ENCODE results near the gene NADK.

The NADK gene, protein sequence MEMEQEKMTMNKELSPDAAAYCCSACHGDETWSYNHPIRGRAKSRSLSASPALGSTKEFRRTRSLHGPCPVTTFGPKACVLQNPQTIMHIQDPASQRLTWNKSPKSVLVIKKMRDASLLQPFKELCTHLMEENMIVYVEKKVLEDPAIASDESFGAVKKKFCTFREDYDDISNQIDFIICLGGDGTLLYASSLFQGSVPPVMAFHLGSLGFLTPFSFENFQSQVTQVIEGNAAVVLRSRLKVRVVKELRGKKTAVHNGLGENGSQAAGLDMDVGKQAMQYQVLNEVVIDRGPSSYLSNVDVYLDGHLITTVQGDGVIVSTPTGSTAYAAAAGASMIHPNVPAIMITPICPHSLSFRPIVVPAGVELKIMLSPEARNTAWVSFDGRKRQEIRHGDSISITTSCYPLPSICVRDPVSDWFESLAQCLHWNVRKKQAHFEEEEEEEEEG

DNA sequence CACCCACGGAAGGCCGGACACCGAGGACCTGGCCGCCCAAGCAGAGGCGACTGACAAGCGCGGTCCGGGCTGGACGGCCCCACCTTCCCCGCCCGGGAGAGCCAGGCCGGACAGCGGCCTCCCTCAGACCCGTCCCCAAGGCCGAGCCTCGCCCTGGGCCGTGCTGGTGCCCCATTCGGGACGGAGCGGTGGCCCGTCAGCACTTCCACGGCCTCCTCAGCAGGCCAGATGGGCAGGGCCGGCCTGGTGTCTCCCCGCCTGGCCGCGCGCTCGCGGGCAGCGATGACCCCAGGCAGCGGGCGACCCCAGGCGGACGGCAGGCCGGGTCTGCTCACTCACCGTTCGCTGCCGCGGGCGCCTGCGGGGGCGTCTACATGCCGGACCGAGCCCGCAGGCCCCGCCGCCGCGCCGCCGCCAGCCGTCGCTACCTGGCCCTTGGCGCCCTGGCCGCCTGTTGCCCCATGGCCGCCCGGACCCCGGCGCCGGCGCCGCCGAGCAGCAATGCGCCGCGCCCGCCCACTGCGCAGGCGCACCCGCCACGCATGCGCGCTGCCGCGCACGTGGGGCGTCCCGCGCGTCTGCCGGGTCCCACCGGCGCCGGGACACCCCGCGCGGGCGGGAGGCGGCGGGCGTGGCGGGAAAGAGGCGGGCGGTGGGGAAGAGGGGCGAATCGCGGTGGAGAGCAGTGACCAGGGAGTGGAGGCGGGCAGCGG is at the start of gene NADK:
TSS of gene NADK (minus strand) at position 521 of the 713 bp plus-strand sequence. CDS start 13,064 bp downstream, outside the sequence.
- DNase-seq (ENCODE audit: low spot score) = peak; percentile 90

DNA sequence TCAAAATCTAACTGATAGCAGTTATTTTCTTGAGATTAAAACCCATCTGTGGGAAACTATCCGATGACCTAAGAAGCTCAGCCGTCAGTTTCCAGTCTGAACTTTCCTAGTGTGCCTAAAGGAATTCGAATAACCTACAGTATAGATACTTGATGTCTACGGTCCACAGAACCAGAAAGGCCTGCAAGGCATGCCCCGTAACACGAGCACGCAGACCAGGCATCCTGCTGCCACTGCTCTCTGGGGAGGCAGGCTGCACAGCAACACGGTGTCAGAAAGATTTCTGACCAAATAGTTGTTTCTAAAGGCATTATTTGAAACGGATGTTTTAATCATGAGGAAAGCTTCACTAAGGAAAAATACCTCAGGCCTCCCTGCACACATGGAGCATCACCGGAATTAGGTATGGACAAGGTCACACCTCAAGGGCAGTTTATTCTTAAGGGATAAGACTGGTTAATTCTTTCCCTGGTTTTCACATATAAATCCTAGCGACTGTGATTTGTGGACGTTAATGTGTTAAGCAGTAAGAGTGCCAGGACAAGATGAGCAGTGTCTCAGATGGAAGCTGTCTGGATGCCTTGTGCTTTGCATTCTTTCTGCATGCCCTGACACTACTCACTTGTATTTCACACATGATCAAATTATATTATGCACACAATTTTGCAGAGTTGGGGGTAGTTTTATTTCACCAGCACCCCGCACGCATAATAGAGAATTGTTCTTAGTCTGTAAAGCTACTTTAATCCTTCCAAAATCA is 49.0 kb upstream of the NADK start:
- no peak for DNase-seq (ENCODE audit: low spot score)

DNA sequence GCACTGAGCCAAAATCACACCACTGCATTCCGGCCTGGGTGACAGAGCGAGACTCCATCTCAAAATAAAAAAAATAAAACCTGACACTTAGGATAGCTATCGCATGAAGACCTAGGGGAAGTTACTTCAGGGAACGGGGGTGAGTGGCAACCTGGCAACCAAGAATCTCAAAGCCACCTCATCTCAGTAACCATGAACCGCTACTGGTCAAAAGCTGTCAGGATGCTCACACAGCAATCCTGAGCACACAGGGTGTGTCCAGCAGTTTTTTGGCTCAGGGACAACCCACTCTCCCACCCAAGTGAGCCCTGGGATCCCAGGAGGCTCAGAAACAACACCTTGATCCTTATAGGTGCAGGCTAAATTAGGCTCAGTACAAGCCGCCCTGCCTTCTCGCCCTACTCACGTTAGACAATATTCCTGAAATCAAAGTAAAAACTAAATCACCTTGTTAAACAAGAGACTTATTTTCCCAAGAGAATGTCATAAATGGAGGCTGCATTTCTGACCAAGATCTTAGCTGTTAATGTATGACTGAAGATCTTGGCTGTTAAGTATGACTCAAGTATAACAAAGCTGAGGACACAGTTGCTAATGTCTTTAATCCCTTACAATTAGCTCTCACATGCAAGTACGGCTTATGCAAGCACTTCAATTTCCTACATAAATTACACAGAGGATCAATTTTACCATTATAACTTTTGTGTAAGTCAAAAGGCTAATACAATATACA is 48.3 kb upstream of the NADK start:
- no peak for DNase-seq (ENCODE audit: low spot score)

DNA sequence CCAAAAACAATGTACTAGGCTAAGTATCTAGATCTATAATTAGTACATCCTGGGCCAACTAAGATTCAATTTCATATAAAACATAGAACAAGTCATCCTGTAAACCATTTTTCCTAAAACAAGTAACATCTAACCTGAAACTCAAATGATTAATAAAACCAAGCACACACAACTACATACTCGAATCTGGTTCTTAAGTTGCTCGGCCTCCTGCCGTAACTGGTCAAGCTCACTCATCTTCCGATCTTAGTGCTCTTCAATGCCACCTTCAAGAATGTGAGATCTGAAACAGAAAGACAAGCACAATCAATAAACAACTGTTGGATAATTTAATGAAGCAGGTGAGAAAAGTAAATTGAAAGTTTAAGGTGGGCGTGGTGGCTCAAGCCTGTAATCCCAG is 46.9 kb upstream of the NADK start:
- DNase-seq (ENCODE audit: low spot score) = no peak

DNA sequence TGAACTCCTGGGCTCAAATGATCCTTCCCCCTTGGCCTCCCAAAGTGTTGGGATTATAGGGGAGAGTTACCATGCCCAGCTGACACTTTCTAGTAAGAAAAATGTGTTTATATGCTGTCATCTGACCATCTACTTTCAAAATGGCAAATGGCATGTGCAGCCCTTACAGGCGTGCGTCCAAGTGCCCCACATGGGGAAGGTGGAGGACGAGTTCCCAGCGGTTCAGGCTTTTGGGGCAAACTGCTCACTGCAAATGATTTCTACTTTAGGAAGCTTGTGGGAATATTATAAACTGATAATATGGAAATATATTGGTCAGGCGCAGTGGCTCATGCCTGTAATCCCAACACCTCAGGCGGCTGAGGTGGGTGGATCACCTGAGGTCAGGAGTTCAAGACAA is 41.5 kb upstream of the NADK start:
- no peak for DNase-seq (ENCODE audit: low spot score)

DNA sequence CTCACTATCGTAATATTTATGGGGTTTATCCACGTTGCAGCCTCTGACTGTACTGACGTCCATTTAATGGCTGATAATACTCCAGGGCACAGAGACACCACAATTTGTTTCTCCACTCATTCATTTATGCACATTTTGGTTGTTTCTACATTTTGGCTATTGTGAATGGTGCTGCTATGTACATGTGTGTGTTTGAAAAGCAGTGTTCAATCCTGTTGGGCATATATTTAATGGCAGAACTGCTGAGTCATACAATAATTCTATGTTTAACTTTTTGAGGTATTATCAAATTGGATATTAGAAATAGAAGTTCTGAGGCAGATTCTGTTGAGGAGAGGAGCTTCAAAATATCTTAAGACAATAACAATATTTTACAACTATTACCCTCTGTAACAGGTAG is 39.0 kb upstream of the NADK start:
- DNase-seq (ENCODE audit: low spot score) = no peak

DNA sequence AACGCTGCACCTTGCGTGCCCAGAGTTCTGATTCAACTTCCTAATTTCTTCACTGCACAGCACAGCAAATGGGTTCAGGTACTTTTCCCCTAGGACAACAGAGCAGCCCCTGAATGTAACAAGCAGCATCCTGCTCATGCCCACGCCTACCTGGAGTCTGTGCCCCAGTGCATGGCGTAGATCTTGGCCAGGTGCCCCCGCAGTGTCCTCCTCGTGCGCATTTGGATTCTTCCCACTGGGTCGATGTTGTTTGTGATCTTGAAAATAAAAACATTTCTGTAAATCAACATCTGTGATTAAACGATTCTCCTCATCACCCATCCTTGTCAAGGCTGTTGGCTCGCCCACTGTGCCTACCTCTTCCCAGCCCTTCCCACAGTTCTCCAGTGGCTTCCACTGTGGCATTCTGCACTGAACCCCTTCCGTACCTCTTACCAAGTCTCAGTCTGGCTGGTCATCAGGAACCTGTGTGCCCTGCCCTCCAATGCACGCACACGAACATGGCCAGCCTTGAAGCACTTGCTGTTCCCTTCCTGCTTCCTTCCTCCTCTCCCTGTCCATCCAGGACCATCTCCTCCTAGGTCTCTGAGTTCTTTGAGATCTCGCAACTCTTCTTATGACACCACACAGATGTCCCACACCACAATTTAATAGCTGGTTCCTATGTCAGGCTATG is 37.5 kb upstream of the NADK start:
- DNase-seq (ENCODE audit: low spot score) = no peak

DNA sequence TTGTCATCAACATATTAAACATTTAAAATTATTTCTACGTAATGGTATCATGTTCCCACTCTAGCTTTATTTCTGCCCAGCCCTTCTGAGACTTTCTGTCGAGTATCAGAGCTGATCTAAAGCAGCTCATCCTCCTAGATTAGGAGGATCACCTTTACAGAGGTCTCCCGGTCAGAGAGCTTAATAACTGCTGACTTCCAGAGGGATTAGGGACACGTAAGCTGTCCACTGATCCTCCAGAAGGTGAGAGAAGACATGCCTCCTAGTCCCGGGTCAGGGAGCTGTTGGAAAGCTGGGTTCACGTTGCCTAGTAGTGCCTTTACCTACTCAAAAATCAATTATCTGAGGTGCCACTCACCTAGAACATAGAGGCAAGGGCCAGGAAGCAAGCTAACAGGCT is 31.2 kb upstream of the NADK start:
- no peak for DNase-seq (ENCODE audit: low spot score)

DNA sequence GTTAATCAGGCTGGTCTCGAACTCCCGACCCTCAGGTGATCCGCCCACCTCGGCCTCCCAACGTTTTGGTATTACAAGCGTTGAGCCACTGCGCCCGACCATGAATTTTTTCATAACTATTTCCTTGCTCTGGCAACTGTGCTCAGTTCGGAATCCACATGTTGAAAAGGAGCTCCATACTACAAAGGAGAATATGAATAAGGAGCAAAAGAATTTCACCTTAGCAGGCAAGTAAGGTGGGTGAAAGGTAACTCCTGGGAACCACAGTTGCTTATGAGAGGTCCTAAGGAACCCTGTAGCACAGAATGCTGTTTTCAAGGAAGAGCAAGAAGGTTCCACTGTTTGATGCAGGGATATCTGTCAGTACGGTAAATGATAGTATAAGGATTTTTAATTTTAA is 29.9 kb upstream of the NADK start:
- no peak for DNase-seq (ENCODE audit: low spot score)

DNA sequence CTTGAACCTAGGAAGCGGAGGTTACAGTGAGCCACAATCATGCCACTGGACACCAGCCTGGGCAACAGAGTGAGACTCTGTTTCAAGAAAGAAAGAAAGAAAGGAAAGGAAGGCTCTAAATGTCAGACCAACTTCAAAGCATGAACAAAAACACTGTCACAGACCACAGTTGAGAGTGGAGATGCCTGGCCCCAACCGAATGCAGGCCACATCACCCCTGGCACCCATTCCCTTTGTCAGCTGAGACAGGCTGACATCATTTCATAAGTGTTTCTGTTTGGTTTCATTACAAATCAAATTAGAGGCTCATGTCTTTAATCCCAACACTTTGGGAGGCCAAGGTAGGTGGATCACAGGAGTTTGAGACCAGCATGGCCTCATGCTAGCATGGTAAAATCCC is 28.6 kb upstream of the NADK start:
- no peak for DNase-seq (ENCODE audit: low spot score)

DNA sequence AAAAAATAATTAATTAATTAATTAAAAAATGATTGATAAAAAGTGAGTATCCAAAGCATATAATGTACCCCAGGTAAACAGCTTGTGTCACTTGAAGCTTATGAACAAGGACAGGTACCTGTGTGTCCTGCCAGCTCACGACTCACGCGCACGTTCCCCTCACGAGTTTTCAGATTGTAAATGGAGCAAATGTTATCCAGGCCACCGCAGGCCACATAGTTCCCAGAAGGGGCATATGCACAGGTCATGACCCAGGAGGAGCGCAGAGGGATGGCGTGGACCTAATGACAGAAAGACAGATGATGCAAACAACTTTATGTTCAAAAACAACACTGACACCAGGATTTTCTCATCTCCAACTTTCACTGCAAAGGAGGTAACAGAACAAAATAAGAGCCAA is 26.0 kb upstream of the NADK start:
- DNase-seq (ENCODE audit: low spot score) = no peak

DNA sequence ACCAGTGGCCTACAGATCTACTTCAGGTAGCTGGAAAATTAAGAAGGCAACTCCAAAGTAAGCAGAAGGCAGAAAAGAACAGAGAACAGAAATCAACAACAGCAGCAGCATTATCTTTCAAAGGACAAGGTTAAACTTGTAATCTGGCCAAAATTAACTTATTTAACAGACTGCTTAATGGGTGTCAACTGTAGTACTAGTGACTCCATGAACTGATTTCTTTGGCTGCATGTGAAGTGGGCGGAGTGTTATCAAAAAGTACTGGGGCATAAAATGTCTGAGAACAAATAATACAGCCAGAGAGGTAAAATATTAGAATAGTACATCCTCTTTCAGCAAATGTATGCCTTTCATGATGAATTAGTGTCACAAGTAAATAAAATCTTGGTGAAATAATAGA is 24.6 kb upstream of the NADK start:
- no peak for DNase-seq (ENCODE audit: low spot score)

DNA sequence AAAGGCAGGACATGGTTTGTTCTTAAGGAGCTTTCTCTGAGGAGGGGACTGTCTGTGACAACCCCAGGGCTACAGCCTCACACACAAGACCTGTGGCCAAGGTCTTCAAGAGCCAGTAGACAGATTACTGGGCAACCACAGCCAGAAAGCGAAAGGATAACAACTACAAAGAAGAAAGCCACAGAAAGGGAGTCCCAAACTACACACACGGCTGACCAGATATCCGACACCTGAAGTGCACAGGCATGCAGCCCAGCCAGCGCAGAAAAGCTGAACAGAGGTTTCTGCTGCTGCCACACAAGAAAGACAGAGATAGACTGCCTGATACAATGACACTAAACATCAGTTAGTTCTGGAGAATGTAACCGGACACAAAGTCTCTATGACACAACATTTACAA is 21.4 kb upstream of the NADK start:
- DNase-seq (ENCODE audit: low spot score) = no peak

DNA sequence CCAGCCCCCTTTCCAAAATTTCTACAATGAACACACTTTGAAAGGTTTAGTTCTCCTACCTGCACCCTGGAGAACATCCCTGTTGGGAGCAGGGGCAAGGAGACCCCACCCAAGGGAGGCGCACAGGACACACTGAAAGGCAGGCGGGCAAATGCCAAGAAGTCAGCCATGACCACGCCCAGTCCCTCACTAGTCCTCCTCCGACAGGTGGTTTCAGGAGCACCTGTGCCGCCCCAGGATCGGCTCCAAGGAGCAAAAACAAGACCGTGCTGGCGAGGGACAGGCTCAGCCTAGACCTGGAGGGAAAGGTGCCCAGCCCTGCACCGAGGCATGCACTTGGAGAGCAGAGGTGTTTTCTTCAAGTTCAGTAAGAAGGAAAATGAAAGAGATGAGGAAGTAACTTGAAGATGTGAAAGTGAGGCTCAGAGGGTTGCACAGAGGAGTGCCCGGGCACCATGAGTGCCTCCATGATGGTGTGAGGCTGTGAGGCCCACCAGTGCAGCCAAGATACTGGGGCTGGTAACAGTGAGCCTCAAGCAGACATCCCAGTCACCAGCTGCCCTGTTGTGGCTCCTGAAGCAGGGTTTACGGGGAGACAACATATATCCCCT is 19.6 kb upstream of the NADK start:
- no peak for DNase-seq (ENCODE audit: low spot score)

DNA sequence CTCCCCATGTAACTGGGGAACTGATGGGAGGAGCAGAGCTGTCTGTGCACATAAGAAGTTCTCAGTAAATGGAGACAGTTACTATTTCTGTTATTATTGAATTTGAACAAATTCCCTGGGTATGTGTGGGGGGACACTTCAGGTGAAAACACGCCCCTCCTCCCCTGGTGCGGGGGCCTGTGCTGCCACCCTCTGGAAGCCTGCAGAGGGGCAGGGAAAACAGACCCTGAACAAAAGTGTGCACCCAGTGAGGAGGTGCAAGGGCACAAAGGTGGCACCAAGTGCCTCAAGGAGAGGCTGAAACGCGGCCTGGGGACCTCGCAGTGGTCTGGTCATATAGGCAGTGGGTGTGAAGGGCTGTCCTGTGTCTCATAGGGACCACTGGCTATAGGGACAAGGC is 18.2 kb upstream of the NADK start:
- DNase-seq (ENCODE audit: low spot score) = no peak

DNA sequence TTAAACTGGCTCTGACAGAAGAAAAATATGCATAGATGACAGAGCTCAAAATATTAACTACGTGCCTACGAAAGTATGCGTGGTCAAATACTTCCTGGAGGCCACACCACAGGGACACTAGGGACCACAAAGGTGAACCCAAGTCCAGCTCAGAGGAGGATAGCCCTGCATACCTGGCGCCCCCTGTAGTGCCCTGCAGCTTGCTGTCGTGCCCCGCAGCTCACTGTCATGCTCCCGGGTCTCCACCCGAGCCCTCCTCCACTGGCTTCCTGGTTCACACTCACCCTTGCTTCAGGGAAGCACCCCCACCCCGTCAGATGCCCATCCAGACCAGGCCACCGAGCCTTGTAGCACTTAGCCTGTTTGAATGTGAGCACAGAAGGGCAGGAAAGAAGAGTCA is 16.7 kb upstream of the NADK start:
- no peak for DNase-seq (ENCODE audit: low spot score)

DNA sequence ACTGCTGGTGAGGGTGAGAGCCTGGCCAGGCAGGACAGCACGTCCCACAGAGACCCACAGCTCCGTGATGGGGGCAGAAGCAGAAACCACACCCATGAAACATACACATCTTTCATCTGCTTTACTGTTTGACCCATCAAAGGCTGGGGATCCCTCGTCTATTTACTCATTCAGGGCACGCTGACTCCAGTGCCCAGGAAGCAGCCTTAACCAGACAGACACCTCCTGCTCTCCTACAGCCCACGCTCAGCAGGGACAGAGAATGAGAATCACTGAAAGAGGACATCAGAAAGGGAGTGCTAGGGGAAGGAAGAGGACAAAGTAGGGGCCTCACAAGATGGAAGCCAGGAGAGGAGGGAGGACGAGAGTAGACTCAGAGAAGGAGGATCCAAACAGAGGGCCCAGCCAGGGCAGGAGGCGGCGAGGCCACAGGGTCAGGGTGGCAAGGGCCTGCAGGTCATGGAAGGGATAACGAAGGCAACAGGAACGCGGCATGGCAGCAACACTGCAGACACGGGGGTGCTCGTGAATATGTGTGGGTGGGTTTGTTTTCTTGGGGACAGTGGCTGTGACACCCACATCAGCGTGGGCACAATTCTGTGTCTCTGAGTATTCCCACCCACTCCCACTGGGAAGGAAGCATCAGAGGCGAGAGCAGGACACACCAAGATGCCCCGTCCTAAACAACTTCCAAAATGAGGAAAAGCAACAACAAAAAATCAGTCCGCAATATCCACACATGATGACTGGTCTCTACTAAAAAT is 15.4 kb upstream of the NADK start:
- no peak for DNase-seq (ENCODE audit: low spot score)

DNA sequence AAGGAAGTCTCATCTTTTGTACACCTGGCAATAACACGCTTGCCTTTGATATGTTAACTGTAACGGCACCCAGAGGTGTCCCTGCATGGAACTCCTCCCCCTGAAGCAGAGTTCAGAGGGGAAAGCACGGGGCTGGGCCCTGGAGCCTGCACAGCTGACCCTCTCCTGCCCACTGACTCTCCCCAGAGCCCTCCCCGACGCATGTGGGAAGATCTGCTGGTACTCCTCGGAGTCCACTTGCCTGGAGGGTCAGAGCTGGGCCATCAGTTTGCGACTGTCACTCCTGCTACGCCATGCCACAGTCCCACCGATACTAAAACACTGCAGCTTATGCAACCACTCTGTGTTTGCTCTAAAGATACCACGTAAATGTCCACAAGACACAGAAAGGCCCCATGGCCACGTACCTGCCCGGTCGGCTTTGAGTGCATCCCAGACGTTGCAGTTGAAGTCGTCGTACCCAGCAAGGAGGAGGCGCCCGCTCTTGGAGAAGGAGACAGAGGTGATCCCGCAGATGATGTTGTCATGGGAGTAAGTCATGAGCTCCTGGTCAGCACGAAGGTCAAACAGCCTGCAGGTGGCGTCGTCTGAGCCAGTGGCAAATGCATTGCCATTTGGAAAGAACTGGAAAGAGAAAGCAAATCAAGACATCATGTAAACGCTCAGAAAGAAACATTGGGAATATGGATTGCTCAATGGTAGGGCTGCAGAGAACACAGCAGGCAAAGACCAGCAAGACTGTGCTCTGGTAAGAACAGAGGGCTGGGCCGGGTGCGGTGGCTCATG is 10.6 kb upstream of the NADK start:
- no peak for DNase-seq (ENCODE audit: low spot score)

DNA sequence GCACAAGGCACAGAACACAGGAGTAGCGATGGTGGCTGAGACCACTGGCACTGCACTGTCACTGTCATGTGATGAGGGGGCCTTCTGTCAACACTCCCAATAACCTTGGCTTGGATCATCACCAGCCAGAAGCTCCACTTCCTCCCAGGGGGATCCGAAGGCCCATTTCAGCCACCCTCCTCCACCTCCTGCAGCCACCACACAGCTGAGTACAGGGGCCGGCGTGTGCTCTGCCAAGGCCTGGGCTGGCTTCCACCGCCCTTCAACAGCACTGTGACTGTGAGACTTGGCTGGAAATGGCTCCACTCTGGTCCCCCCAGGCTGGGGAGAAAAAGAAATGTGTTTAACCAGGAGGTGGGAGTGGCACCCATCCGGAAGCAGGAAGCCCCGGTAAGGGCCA is 9.9 kb upstream of the NADK start:
- no peak for DNase-seq (ENCODE audit: low spot score)
